Islet precursor cell (in vitro differentiated cells): ENCODE results near the gene SLC8A1.

Experiments
- DNase-seq: peaks from one replicate; pipeline ENCODE4 v3.0.0-alpha.2; 2018

SLC8A1 gene

DNA sequence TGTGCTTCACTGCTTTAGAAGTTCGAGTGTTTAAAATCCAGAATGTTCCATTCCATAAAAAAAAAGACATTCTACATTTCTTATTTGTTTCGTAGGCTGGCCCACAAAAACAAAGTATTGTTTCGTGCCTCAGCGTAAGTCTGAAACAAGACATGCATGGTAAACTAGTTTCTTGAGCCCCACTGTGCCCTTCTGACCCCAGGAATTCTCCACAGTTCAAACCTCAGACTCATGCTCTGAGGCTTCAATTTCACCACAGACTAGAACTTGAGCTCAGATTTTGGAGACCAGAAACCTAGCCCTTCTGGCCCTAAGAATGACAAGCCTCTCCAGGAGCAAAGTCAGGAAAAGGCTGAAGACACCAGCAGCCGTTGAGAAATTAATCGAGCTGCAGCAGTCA, 151.5 kb downstream of the SLC8A1 start:
- DNase-seq = peak; percentile 74

- no peak for DNase-seq
These were observed 152.1 kb downstream of the SLC8A1 start for GRCh38 chr2:40299781-40300180.

DNA sequence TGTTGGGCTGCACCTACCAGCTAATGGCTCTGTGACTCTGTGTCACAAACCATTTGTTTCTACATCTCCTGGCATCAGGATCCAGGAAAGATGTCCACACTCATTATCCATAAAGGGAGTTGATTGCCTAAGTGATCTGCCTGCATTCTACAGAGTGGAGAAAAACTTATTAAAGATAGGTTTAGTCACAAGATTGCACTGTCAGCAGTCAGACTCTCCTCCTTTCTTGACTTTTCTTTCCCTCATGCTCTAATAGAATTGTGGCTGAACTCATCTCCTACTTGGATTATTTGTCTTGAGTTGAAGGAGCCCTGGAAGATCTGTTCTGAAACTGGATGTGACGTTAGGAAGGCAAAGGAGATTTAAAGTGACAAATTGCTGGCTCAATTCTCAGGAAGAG, 152.7 kb downstream of the SLC8A1 start:
- no peak for DNase-seq

- DNase-seq = no peak
These were observed 153.9 kb downstream of the SLC8A1 start for GRCh38 chr2:40298026-40298425.

DNA sequence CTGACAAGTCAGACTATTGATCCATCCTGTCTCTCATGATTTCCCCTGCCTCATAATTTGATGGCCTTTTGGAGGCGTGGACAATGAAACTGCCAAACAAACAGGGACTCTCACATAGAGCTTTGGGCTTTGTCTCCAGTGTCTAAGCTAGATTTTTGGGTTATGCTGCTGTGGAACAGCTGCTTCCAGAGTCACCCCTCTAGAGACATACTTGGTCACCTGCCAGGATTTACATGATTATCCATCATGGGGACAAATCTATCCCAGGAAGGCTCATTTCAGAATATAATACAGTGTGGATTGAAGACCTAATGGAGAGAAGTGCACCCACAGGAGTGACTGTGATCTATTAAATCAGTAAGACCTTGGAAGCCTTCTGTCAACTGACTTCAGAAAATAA, 159.6 kb downstream of the SLC8A1 start:
- no peak for DNase-seq

DNA sequence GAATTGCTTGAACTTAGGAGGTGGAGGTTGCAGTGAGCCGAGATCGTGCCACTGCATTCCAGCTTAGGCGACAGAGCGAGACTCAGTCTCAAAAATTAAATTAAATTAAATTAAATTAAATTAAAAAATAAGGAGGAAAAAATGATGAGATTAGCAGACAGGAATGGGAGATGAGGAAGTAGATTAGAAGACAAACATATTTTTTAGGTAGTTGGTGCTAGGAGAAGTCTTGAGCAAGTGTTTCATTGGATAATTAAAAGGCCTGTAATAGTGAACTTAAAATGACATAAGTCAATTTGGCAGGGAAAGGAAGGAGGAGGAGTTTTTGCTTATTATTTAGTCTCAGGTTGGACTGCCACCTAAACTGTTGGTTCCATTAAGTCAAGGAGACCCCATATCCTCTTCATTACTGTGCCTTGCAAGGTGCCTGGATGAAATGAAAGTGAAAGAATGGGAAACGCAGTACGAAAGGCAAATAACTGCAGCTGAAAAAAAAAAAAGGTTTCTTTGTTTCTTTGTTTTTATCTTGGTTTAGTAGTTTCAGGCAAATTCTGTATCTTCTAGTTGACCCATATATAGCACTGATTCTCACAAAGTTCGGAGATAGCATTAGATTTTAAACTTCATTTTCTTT, 162.0 kb downstream of the SLC8A1 start:
- DNase-seq = no peak

- DNase-seq = no peak
These were observed 164.1 kb downstream of the SLC8A1 start for GRCh38 chr2:40287773-40288172.

DNA sequence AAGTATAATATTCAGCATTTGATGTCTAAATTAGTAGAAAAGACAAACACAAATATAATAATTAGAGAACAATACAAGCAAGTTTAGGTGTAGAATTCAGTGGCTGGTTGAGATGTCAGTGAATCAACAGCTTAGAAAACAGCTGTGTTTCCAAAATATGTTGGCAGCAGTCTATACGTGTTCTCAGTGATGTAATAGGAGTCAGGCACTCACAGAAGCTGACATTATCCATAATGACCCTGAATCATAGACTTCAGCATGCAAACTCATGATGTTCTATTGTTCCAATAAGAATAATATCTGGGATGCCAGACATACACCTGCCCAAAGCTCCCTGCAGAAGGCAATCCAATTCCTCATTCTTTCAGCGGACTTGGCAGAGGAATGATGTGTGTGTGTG, 164.7 kb downstream of the SLC8A1 start:
- DNase-seq = no peak

DNA sequence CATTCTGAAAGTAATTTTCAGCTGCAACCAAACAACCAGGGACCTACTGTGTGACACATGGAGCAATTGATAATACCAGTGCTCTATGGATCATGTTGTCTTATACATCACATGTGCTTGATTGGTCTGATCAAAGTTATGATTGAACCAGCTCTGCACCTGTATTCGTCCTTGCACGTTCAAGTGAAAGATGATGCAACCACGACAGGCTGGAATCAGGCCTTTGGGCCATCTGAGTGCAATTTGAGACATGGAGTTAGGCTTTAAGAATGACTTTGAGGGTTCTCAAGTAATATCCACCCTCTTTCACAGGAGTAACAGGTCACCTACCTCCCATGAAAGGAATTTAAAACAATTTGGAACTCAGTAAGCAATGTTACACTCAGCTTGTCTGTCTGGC, 165.2 kb downstream of the SLC8A1 start:
- DNase-seq = no peak

- DNase-seq = no peak
These were observed 166.5 kb downstream of the SLC8A1 start for GRCh38 chr2:40285391-40285790.

DNA sequence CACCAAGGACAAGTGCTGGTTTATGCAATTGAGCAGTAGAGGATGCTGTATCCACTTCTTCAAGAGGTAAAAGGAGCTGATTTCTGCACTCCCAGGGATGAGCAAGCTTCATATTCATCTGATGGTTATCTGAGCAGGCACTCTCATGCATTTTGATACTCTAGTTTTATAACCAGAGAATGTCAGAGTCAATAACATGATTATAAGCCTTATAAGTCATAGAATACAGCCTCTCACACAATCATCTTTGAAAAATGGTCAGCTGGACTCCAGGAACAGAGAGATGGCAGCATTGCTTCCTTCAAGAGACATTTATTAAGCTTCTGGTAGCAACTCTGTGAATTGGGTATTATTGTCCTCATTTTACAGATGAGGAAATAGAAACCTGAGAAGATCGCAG, 167.1 kb downstream of the SLC8A1 start:
- DNase-seq = no peak

GRCh38 chr2:40283111-40283909, 168.6 kb downstream of the SLC8A1 start:
- DNase-seq = no peak

GRCh38 chr2:40282428-40282827, 169.5 kb downstream of the SLC8A1 start:
- no peak for DNase-seq

DNA sequence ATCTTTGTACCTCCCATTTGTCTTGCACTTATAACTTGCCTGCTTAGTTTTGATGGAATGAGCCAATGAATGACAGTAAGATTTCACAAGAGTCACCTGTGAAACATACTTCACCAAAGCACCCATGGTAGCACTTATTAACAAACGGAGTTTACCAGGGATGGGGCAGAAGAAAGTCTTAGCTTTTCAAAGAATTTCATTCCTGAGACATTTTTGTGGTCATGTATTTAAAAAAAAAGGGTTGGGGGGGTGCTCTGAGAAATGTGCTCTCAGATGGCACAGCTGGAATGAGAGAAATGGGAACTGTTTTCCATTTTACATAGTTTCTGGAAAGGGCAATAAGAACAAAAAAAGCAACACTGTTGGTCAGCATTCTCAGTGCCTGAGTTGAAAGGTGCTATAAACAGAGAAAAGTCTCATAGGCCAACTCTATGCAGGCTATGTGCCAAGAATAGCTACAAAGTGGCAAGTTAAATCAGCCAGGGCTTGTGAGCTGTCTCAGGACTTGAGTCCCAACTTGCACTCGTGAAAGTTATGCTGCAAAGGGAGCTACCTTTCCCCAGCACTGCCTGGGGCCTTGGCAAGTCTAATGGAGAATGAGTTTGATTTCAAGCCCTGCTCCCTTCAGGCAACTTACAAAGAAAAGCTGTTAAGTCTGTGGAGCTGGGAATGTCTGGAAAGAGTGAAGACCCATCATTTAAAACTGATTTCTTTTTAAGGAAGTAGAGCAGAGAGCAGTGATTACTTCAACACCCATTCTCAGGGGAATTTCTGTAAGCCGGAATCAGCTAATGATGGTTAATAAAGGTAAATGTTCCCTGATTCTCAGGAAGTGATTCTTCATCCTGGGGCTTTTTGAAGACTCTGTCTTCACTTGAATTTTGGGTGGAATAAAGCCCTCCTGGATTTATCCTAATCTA, 170.6 kb downstream of the SLC8A1 start:
- peak; percentile 91 for DNase-seq

DNA sequence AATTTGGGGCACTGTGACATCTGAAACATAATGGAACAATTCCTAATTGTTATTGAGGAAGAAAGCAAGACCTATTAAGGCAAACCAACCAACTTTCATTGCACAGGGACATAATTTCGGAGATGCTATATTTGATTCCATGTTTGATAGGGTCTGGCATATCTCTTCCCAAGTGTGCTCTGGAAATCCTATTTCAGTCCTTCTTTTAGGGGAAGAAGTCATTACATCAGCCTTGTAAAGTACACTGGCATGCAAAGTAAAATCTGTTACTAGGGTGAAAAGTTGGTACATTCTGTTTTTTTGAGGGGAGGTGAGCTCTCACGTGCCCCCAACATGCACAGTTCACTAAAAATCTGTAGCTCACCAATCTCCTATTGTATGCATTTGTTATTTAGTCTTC, 172.4 kb downstream of the SLC8A1 start:
- DNase-seq = no peak

DNA sequence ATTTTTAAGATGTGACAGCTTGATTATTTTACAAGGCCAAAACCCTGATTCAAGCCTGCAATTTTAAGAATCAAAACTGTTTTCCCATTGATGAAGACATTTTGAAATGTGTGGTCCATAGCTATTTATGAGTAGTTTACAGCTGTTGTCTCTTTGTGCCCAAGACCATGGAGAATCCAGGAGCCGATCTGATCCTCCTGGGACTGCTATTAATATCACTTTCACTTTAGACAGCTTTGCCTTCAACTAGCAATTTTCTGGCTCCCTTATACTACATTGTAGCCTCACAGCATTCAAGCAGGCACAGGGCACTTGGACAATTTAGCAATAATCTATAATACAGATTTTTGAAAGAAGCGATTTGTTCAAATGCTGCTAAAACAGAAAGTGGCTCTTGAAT, 172.9 kb downstream of the SLC8A1 start:
- no peak for DNase-seq

- no peak for DNase-seq
These were observed 175.8 kb downstream of the SLC8A1 start for GRCh38 chr2:40276076-40276475.

- DNase-seq = no peak
These were observed 177.6 kb downstream of the SLC8A1 start for GRCh38 chr2:40274270-40274669.

DNA sequence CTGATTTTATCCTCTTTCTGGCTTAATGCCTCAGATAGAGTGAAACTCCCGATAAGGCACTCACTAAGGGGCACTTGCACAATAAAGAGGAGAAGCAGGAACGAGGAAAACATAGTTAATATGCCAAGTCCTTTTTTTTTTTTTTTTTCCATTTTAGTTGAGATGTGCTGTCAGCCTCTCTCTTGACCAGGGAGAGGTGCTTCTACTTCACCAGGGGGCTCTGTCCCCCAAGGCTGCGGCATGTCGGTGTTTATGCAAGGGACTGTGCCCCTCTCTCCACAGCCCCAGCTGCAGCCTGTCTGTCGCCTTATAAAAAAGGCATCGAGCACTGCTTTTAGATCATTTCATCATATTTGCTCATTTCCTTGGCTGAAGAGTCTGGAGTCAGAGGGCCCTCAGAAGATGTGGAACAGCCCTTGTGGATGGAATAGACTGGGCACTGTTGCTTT, 178.1 kb downstream of the SLC8A1 start:
- no peak for DNase-seq

DNA sequence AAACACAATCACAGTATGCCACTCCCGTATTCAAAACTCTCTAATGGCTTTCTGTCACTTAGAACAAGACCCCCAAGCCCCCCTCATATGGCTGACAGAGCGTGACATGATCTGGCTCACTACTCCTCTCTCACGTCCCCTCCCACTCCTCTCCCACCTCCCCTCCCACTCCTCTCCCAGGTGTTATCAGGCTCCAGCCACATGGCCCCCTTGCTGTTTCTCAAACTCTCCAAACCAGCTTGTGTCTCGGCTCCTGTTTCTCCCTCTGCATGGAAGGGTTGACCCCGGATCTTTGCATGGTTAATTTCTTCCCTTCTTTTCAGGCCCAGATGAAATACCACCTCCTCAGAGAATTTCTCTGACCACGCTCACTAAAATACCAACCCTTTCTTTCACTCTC, 180.8 kb downstream of the SLC8A1 start:
- no peak for DNase-seq

GRCh38 chr2:40270372-40270771, 181.5 kb downstream of the SLC8A1 start:
- no peak for DNase-seq

DNA sequence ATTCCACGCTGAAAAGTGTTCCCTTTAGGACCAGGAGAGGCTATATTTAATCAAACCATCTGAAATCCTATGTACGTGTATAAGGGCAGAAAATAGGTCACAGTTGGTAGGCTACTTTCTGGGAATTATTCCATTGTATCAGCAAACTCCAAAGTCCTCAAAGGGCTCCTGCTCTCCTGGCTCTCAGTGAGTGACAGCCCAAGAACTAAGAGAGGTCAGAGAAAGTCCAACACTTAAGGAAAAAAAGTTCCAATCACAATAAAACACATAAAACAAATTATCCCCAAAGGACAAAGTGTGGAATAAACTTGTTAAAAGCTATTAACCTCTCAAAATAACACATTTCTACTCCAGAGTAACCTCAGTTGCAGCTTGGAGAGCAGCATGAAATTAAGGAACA, 183.3 kb downstream of the SLC8A1 start:
- no peak for DNase-seq

GRCh38 chr2:40266201-40266600, 185.7 kb downstream of the SLC8A1 start:
- DNase-seq = no peak

- no peak for DNase-seq
These were observed 186.3 kb downstream of the SLC8A1 start for GRCh38 chr2:40265602-40266001.
